ENCODE measurements around the gene ASTN1. TPM values are rescaled to one million over a fixed set of nuclear protein-coding genes. Genes with fewer than 3 reads are reported as not detected.

ASTN1 gene
- total RNA-seq, 1 donor from 2014 or later, result 3.7 TPM

- Histone ChIP-seq H3K27me3 (ENCODE audit: control insufficient read depth in 3 of 3, insufficient read depth in 3 of 3, low read length in 3 of 3) (no peaks in the 10 kb centered on the region), H3K4me3 (ENCODE audit: low read length in 3 of 3) (no peak overlapping the region), H3K27ac (ENCODE audit: low read depth, low read length) (no peak overlapping the region), H3K4me1 (ENCODE audit: control insufficient read depth in 3 of 3, insufficient read depth in 3 of 3, low read length in 3 of 3) (no peaks in the 10 kb centered on the region), H3K9ac (ENCODE audit: low read depth in 1 of 3, low read length in 3 of 3) (no peak overlapping the region), H3K36me3 (ENCODE audit: control insufficient read depth in 3 of 3, insufficient read depth in 3 of 3, low read length in 3 of 3) (no peaks in the 10 kb centered on the region), H3K9me3 (ENCODE audit: control insufficient read depth in 3 of 3, low read length in 3 of 3) (no peaks in the 10 kb centered on the region)
Measured at GRCh38 chr1:177063648-177064047, 100.9 kb downstream of the ASTN1 start.

GRCh38 chr1:177054542-177054941, 110.0 kb downstream of the ASTN1 start:
- Histone ChIP-seq H3K9me3 (ENCODE audit: control insufficient read depth in 3 of 3, low read length in 3 of 3) (no peaks in the 10 kb centered on the region), H3K4me3 (ENCODE audit: low read length in 3 of 3) (no peak overlapping the region), H3K36me3 (ENCODE audit: control insufficient read depth in 3 of 3, insufficient read depth in 3 of 3, low read length in 3 of 3) (no peaks in the 10 kb centered on the region), H3K9ac (ENCODE audit: low read depth in 1 of 3, low read length in 3 of 3) (no peak overlapping the region), H3K27me3 (ENCODE audit: control insufficient read depth in 3 of 3, insufficient read depth in 3 of 3, low read length in 3 of 3) (no peaks in the 10 kb centered on the region), H3K27ac (ENCODE audit: low read depth, low read length) (no peak overlapping the region), H3K4me1 (ENCODE audit: control insufficient read depth in 3 of 3, insufficient read depth in 3 of 3, low read length in 3 of 3) (no peaks in the 10 kb centered on the region)

GRCh38 chr1:177053648-177054047, 110.9 kb downstream of the ASTN1 start:
- Histone ChIP-seq H3K4me1 (ENCODE audit: control insufficient read depth in 3 of 3, insufficient read depth in 3 of 3, low read length in 3 of 3) (no peaks in the 10 kb centered on the region), H3K27me3 (ENCODE audit: control insufficient read depth in 3 of 3, insufficient read depth in 3 of 3, low read length in 3 of 3) (no peaks in the 10 kb centered on the region), H3K27ac (ENCODE audit: low read depth, low read length) (no peak overlapping the region), H3K36me3 (ENCODE audit: control insufficient read depth in 3 of 3, insufficient read depth in 3 of 3, low read length in 3 of 3) (no peaks in the 10 kb centered on the region), H3K4me3 (ENCODE audit: low read length in 3 of 3) (no peak overlapping the region), H3K9me3 (ENCODE audit: control insufficient read depth in 3 of 3, low read length in 3 of 3) (no peaks in the 10 kb centered on the region), H3K9ac (ENCODE audit: low read depth in 1 of 3, low read length in 3 of 3) (no peak overlapping the region)

GRCh38 chr1:177048314-177049069, 116.0 kb downstream of the ASTN1 start:
- no peaks in the 10 kb centered on the region for H3K27me3 ChIP-seq (ENCODE audit: control insufficient read depth in 3 of 3, insufficient read depth in 3 of 3, low read length in 3 of 3)
- no peaks in the 10 kb centered on the region for H3K9me3 ChIP-seq (ENCODE audit: control insufficient read depth in 3 of 3, low read length in 3 of 3)
- no peak overlapping the region for H3K4me3 ChIP-seq (ENCODE audit: low read length in 3 of 3)
- H3K9ac ChIP-seq (ENCODE audit: low read depth in 1 of 3, low read length in 3 of 3), result no peak overlapping the region
- H3K36me3 ChIP-seq (ENCODE audit: control insufficient read depth in 3 of 3, insufficient read depth in 3 of 3, low read length in 3 of 3), result no peaks in the 10 kb centered on the region
- H3K27ac ChIP-seq (ENCODE audit: low read depth, low read length), result no peak overlapping the region
- no peaks in the 10 kb centered on the region for H3K4me1 ChIP-seq (ENCODE audit: control insufficient read depth in 3 of 3, insufficient read depth in 3 of 3, low read length in 3 of 3)

GRCh38 chr1:177045151-177045550, 119.4 kb downstream of the ASTN1 start:
- Histone ChIP-seq H3K27ac (ENCODE audit: low read depth, low read length) (no peak overlapping the region), H3K4me3 (ENCODE audit: low read length in 3 of 3) (no peak overlapping the region), H3K36me3 (ENCODE audit: control insufficient read depth in 3 of 3, insufficient read depth in 3 of 3, low read length in 3 of 3) (no peaks in the 10 kb centered on the region), H3K4me1 (ENCODE audit: control insufficient read depth in 3 of 3, insufficient read depth in 3 of 3, low read length in 3 of 3) (no peaks in the 10 kb centered on the region), H3K9ac (ENCODE audit: low read depth in 1 of 3, low read length in 3 of 3) (no peak overlapping the region), H3K27me3 (ENCODE audit: control insufficient read depth in 3 of 3, insufficient read depth in 3 of 3, low read length in 3 of 3) (no peaks in the 10 kb centered on the region), H3K9me3 (ENCODE audit: control insufficient read depth in 3 of 3, low read length in 3 of 3) (no peaks in the 10 kb centered on the region)

- no peaks in the 10 kb centered on the region for H3K27me3 ChIP-seq (ENCODE audit: control insufficient read depth in 3 of 3, insufficient read depth in 3 of 3, low read length in 3 of 3)
- H3K9ac ChIP-seq (ENCODE audit: low read depth in 1 of 3, low read length in 3 of 3), result no peak overlapping the region
- H3K36me3 ChIP-seq (ENCODE audit: control insufficient read depth in 3 of 3, insufficient read depth in 3 of 3, low read length in 3 of 3), result no peaks in the 10 kb centered on the region
- H3K27ac ChIP-seq (ENCODE audit: low read depth, low read length), result no peak overlapping the region
- H3K4me1 ChIP-seq (ENCODE audit: control insufficient read depth in 3 of 3, insufficient read depth in 3 of 3, low read length in 3 of 3), result no peaks in the 10 kb centered on the region
- no peaks in the 10 kb centered on the region for H3K9me3 ChIP-seq (ENCODE audit: control insufficient read depth in 3 of 3, low read length in 3 of 3)
- H3K4me3 ChIP-seq (ENCODE audit: low read length in 3 of 3), result no peak overlapping the region
Measured at GRCh38 chr1:177044390-177044789, 120.1 kb downstream of the ASTN1 start.

- H3K36me3 ChIP-seq (ENCODE audit: control insufficient read depth in 3 of 3, insufficient read depth in 3 of 3, low read length in 3 of 3), result no peaks in the 10 kb centered on the region
Measured at GRCh38 chr1:177043597-177043996, 120.9 kb downstream of the ASTN1 start.

GRCh38 chr1:177035586-177035985, 128.9 kb downstream of the ASTN1 start:
- Histone ChIP-seq H3K27me3 (ENCODE audit: control insufficient read depth in 3 of 3, insufficient read depth in 3 of 3, low read length in 3 of 3) (peaks cover 0 to 9% (median 4%) of the 10 kb centered on the region in 3 donors), H3K27ac (ENCODE audit: low read depth, low read length) (no peak overlapping the region), H3K36me3 (ENCODE audit: control insufficient read depth in 3 of 3, insufficient read depth in 3 of 3, low read length in 3 of 3) (no peaks in the 10 kb centered on the region), H3K4me3 (ENCODE audit: low read length in 3 of 3) (no peak overlapping the region), H3K4me1 (ENCODE audit: control insufficient read depth in 3 of 3, insufficient read depth in 3 of 3, low read length in 3 of 3) (no peaks in the 10 kb centered on the region), H3K9me3 (ENCODE audit: control insufficient read depth in 3 of 3, low read length in 3 of 3) (no peaks in the 10 kb centered on the region), H3K9ac (ENCODE audit: low read depth in 1 of 3, low read length in 3 of 3) (no peak overlapping the region)

More at GRCh38 chr1:177043597-177043996, 120.9 kb downstream of the ASTN1 start:
- Histone ChIP-seq H3K4me1 (ENCODE audit: control insufficient read depth in 3 of 3, insufficient read depth in 3 of 3, low read length in 3 of 3) (no peaks in the 10 kb centered on the region), H3K9ac (ENCODE audit: low read depth in 1 of 3, low read length in 3 of 3) (no peak overlapping the region), H3K27ac (ENCODE audit: low read depth, low read length) (no peak overlapping the region), H3K27me3 (ENCODE audit: control insufficient read depth in 3 of 3, insufficient read depth in 3 of 3, low read length in 3 of 3) (no peaks in the 10 kb centered on the region), H3K4me3 (ENCODE audit: low read length in 3 of 3) (no peak overlapping the region), H3K9me3 (ENCODE audit: control insufficient read depth in 3 of 3, low read length in 3 of 3) (no peaks in the 10 kb centered on the region)

- no peak overlapping the region for H3K4me3 ChIP-seq (ENCODE audit: low read length in 3 of 3)
Measured at GRCh38 chr1:177033628-177034027, 130.9 kb downstream of the ASTN1 start.

GRCh38 chr1:177032434-177032833, 132.1 kb downstream of the ASTN1 start:
- Histone ChIP-seq H3K4me3 (ENCODE audit: low read length in 3 of 3) (no peak overlapping the region), H3K27ac (ENCODE audit: low read depth, low read length) (no peak overlapping the region), H3K36me3 (ENCODE audit: control insufficient read depth in 3 of 3, insufficient read depth in 3 of 3, low read length in 3 of 3) (no peaks in the 10 kb centered on the region), H3K27me3 (ENCODE audit: control insufficient read depth in 3 of 3, insufficient read depth in 3 of 3, low read length in 3 of 3) (peaks cover 0 to 9% (median 4%) of the 10 kb centered on the region in 3 donors), H3K4me1 (ENCODE audit: control insufficient read depth in 3 of 3, insufficient read depth in 3 of 3, low read length in 3 of 3) (no peaks in the 10 kb centered on the region), H3K9ac (ENCODE audit: low read depth in 1 of 3, low read length in 3 of 3) (no peak overlapping the region), H3K9me3 (ENCODE audit: control insufficient read depth in 3 of 3, low read length in 3 of 3) (no peaks in the 10 kb centered on the region)

More at GRCh38 chr1:177033628-177034027, 130.9 kb downstream of the ASTN1 start:
- H3K9me3 ChIP-seq (ENCODE audit: control insufficient read depth in 3 of 3, low read length in 3 of 3), result no peaks in the 10 kb centered on the region
- no peak overlapping the region for H3K27ac ChIP-seq (ENCODE audit: low read depth, low read length)
- H3K4me1 ChIP-seq (ENCODE audit: control insufficient read depth in 3 of 3, insufficient read depth in 3 of 3, low read length in 3 of 3), result no peaks in the 10 kb centered on the region
- H3K9ac ChIP-seq (ENCODE audit: low read depth in 1 of 3, low read length in 3 of 3), result no peak overlapping the region
- peaks cover 0 to 9% (median 4%) of the 10 kb centered on the region in 3 donors for H3K27me3 ChIP-seq (ENCODE audit: control insufficient read depth in 3 of 3, insufficient read depth in 3 of 3, low read length in 3 of 3)
- H3K36me3 ChIP-seq (ENCODE audit: control insufficient read depth in 3 of 3, insufficient read depth in 3 of 3, low read length in 3 of 3), result no peaks in the 10 kb centered on the region
